ENCODE data around the gene MOV10.
"Not testable (repeated sequence)": the region's sequence is repeated elsewhere in the genome, so short reads cannot be mapped to it uniquely, and the experiment has no call there.

The MOV10 gene

GRCh38 chr1:112714313-112715263, 40.1 kb downstream of the MOV10 start:
- DNase-seq (ENCODE audit: low read depth), result peak; percentile 52

DNA sequence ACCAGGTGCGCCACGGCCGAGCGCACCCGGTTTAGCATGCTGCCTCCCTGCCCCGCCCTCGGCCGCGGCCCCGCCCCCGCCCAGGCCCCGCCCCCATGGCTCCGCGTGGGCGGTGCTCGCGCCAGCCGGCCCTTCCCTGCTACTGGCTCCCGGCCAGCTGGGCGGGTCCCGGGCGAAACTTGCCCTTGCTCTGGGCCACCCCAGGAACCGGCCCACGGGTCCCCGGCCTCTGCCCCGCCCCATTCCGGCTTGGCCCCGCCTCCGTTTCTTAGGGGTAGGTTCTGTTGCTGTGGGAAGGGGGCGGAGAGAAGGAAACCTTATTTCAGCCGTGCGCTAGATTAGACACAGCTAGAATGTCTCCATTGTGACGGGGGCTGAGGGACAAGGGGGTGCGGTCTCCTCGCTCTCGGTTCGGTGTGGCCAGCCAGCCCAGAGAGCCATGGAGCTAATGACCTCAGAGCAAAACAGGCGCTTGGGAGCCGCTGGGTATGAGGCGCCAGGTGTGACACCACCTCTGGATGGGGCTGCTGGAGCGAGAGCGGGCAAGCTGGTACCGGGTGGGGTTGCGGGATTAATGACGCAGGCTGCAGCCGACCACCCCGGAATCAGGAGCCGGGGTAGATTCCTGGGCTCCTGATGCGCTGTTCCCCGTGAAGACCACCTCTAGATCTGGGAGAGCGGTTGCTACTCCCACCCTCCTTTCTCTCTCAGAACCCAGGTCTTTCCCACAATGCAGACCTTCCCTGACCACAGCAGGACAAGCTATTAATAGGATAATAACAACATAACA, 41.0 kb downstream of the MOV10 start, which contains the start of gene PPM1J:
Gene PPM1J, minus strand, starts transcription at position 69 of the 790 bp plus-strand sequence. Its CDS starts 31 bp downstream, at position 38.
- peak; percentile 95 for DNase-seq (ENCODE audit: low read depth)

- peak; percentile 91 for DNase-seq (ENCODE audit: low read depth)
Observed at GRCh38 chr1:112716133-112716720, 41.8 kb downstream of the MOV10 start.

DNA sequence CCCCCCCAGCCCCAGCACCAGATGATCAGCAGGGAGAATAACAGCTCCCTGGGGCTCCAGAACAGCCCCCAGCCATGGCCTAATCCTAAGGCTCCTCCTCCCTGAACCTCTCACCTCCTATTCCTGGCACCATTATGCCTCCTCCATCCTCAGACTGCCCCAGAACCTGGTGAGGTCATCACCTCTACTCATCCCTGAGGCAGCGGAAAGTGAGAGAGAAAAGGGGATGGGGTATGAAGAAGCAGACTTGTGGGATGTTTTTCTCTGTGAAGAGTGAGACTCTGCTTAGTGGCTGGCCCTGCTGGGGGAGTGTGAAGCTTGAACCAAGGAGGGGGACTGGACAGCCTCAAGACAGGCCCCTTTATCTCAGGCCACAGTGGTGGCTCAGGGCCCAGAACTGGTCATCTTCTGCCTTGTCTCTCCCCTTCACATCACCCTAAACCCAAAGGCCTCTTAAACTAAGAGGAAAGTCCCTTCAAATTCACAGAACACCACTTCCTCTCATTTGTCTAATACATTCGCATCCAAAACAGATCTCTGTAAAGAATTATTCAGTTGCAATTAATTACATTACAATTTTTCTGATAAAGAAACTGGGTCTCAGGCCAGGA, 42.9 kb downstream of the MOV10 start:
- DNase-seq (ENCODE audit: low read depth), result no peak

- DNase-seq (ENCODE audit: low read depth), result peak; percentile 88
Observed at GRCh38 chr1:112718691-112719418, 44.4 kb downstream of the MOV10 start.

DNA sequence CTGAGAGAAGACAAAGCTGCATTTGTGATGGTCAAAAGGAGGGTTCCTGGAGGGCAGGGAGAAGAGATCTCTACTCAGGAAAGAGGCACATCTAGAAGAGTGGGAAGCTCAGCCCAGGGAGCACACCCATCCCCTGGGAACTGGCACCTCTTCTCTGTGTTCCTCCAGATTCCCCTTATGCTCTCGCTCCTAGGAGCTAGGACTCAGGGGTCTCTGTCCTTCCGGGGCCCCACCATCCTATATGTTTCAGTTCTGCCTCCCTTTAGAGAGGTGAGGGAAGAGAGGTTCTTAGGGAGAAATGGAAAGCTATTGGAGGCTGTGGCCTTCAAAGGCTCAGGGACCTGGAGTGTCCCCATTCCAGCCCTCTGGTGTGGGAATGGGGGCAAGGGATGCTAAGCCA, 45.2 kb downstream of the MOV10 start:
- no peak for DNase-seq (ENCODE audit: low read depth)

DNA sequence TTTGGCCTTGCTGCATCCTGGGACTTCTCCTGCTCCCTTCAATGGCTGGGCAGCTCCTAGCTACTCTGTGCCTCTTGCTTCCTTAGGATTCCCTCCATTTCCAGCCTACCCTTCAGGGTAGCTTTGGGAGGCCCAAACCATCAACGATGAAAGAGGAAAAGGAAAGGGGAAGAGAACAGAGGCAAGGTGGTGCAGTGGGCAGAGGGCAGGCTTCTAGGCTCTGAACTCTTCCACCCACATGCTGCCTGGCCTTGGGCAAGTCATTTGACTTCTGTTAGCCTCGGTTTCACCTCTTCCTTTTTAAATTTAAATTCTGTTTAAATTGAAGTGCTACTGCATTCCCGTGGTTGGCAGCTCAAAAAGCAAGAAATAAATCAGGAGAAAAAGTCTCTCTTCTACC, 46.3 kb downstream of the MOV10 start:
- DNase-seq (ENCODE audit: low read depth), result no peak

DNA sequence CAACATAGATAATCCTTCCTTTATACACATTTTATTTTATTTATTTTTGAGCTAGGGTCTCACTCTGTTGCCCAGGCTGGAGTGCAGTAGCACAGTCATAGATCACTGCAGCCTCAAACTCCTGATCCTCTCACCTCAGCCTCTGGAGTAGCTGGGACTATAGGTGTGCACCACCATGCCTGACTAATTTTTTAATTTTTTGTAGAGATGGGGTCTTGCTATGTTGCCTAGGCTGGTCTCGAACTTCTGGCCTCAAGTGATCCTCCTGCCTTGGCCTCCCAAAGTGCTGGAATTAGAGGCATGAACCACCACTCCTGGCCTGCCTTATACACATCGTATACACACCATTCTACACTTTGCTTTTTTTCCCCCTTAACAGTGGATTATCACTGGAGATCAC, 46.8 kb downstream of the MOV10 start:
- DNase-seq (ENCODE audit: low read depth), result not testable (repeated sequence)

DNA sequence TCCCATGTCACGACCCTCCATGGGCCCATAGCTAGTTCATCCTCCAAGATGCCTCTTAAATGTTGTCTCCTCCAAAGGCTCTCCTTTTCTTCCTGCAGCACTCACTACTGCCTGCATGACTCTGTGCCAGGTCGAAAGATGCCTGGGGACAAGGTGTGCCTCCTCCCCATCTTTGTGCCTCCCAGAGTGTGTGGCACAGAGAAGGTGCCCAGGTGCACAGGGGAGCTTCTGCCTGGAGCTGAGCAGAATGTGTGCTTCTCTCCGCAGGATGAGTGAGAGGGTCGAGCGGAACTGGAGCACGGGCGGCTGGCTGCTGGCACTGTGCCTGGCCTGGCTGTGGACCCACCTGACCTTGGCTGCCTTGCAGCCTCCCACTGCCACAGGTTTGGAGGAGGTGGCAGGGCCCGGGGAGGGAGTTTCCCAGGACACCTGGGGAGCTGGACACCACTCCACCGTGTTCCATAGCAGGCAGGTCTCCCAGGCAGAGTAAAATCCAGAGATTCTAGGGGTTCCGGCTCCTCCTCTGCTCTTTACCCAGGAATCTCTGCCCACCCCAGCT, 47.6 kb downstream of the MOV10 start:
- DNase-seq (ENCODE audit: low read depth), result no peak

DNA sequence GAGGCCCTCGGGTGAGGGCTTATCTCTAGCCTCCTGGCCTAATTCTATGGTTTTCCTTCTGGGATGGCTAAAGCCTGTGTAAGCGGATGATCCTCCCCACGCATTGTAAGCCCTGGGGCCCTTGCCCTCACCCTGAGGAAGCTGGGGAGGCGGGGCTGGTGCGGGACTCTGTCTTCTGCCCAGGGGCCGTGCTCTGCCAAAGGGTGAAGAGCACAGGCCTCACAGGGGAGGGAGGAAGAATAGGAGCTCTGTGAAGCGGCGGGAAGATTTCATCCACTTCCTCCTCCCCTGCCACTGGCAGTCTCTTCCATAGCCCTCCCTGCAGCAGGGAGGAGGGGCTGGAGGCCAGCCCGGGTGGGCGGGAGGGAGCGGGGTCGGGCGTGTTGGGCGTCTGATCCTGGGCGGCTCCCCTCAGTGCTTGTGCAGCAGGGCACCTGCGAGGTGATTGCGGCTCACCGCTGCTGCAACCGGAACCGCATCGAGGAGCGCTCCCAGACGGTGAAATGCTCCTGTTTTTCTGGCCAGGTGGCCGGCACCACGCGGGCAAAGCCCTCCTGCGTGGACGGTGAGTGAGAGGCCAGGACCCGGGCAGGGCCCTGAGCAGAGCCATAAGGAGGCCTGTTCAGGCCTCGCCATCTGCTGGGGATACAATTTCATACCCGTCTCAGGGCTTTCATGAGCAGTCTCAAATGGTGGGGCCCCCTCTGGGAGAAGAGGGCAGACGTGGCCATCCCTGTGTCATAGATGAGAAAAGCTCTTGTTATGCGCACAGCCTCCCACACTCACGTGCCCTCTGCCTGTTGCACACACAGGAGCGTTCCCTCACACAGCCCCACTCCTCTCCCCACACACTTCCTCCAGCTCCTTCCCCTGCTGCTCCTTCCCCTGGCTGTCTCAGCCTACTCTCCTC, 48.4 kb downstream of the MOV10 start:
- DNase-seq (ENCODE audit: low read depth), result peak; percentile 72

DNA sequence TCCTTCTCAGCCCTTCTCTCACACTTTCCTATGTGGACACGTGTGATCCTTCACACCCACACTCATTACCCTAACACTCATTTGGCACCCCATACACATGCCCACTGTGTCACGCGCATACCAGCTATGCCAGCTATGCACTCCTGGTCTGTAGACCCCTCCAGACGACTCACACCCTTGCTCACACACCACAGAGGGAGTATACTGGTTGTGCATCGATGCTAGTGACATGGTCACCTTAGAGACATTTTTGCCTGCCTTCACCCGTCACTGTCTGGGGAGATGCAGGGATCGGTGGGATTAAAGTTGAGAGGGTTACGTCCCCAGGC, 49.0 kb downstream of the MOV10 start:
- no peak for DNase-seq (ENCODE audit: low read depth)

DNA sequence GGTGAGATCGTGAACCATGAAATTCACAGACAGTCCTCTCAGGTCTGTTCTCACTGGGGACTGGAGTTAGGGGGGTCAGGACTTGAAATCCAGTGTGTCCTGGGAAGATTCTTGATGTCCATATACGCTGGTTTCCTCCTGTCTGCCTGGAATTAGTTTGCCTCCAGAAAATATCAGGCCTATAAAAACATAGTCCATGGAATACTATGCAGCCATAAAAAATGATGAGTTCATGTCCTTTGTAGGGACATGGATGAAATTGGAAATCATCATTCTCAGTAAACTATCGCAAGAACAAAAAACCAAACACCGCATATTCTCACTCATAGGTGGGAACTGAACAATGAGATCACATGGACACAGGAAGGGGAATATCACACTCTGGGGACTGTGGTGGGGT, 49.8 kb downstream of the MOV10 start:
- not testable (repeated sequence) for DNase-seq (ENCODE audit: low read depth)

- DNase-seq (ENCODE audit: low read depth), result peak; percentile 85
Observed at GRCh38 chr1:112727716-112728115, 53.3 kb downstream of the MOV10 start.

DNA sequence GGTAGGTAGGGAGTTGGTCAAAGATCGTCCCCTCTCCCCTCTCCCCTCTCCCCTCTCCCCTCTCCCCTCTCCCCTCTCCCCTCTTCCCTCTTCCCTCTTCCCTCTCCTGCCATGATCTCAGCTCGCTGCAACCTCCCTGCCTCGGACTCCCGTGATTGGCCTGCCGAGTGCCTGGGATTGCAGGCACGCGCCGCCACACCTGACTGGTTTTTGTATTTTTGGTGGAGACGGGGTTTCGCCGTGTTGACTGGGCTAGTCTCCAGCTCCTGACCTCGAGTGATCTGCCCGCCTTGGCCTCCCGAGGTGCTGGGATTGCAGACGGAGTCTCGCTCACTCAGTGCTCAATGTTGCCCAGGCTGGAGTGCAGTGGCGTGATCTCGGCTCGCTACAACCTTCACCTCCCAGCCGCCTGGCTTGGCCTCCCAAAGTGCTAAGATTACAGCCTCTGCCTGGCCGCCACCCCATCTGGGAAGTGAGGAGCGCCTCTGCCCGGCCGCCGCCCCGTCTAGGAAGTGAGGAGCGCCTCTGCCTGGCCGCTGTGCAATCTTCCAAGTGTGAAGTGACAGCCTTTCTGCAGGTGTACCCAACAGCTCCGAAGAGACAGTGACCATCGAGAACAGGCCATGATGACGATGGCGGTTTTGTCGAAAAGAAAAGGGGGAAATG, 54.0 kb downstream of the MOV10 start:
- not testable (repeated sequence) for DNase-seq (ENCODE audit: low read depth)

- DNase-seq (ENCODE audit: low read depth), result not testable (repeated sequence)
Observed at GRCh38 chr1:112729011-112729410, 54.6 kb downstream of the MOV10 start.

- no peak for DNase-seq (ENCODE audit: low read depth)
Observed at GRCh38 chr1:112729909-112730308, 55.5 kb downstream of the MOV10 start.

GRCh38 chr1:112731451-112731850, 57.0 kb downstream of the MOV10 start:
- DNase-seq (ENCODE audit: low read depth), result peak; percentile 43

GRCh38 chr1:112735752-112736151, 61.3 kb downstream of the MOV10 start:
- DNase-seq (ENCODE audit: low read depth), result peak; percentile 98

GRCh38 chr1:112737573-112737972, 63.1 kb downstream of the MOV10 start:
- DNase-seq (ENCODE audit: low read depth), result no peak

All from ELR (cell line).